IPS-18c (cell line): ENCODE data around the gene DQX1.

Experiments used
- H3K4me3 ChIP-seq: 2 replicates; pipeline ENCODE4 v1.7.0; 2013; ENCODE audit warnings: low read depth, mild to moderate bottlenecking, low read length, moderate library complexity; ENCODE audit not compliant: insufficient read depth
- H3K9me3 ChIP-seq: one replicate; pipeline ENCODE4 v1.6.1; 2013; ENCODE audit warnings: mild to moderate bottlenecking, low read length, moderate library complexity; ENCODE audit not compliant: control insufficient read depth, insufficient read depth

DQX1 gene

GRCh38 chr2:74505448-74506246 lies 20.4 kb downstream of the DQX1 start:
- Histone ChIP-seq H3K4me3 (no peak overlapping the region), H3K9me3 (no peaks in the 10 kb centered on the region)

- no peak overlapping the region for H3K4me3 ChIP-seq
These were observed 21.4 kb downstream of the DQX1 start for GRCh38 chr2:74504591-74504990.

GRCh38 chr2:74503506-74504475 lies 22.2 kb downstream of the DQX1 start:
- peak overlapping the region; percentile 68 for H3K4me3 ChIP-seq

More at GRCh38 chr2:74504591-74504990, 21.4 kb downstream of the DQX1 start:
- H3K9me3 ChIP-seq = no peaks in the 10 kb centered on the region

GRCh38 chr2:74502720-74503505 lies 23.1 kb downstream of the DQX1 start:
- no peaks in the 10 kb centered on the region for H3K9me3 ChIP-seq
- peak overlapping the region; percentile 68 for H3K4me3 ChIP-seq

More at GRCh38 chr2:74503506-74504475, 22.2 kb downstream of the DQX1 start:
- no peaks in the 10 kb centered on the region for H3K9me3 ChIP-seq

GRCh38 chr2:74502147-74502719 lies 23.8 kb downstream of the DQX1 start:
- Histone ChIP-seq H3K4me3 (peak overlapping the region; percentile 68), H3K9me3 (no peaks in the 10 kb centered on the region)

GRCh38 chr2:74501335-74502071 lies 24.5 kb downstream of the DQX1 start:
- H3K4me3 ChIP-seq = 0 out of 2 replicates have a peak overlapping the region, but pooled peaks have one; percentile 68
- H3K9me3 ChIP-seq = no peaks in the 10 kb centered on the region

- H3K9me3 ChIP-seq = no peaks in the 10 kb centered on the region
- no peak overlapping the region for H3K4me3 ChIP-seq
These were observed 25.5 kb downstream of the DQX1 start for GRCh38 chr2:74500578-74500946.

- no peaks in the 10 kb centered on the region for H3K9me3 ChIP-seq
- peak overlapping the region; percentile 55 for H3K4me3 ChIP-seq
These were observed 26.0 kb downstream of the DQX1 start for GRCh38 chr2:74499940-74500577.

GRCh38 chr2:74499267-74499939 lies 26.6 kb downstream of the DQX1 start, which contains the start of gene LBX2:
LBX2 (minus strand) TSS chr2:74499603; CDS start chr2:74499537, 66 bp downstream.
- Histone ChIP-seq H3K9me3 (no peaks in the 10 kb centered on the region), H3K4me3 (peak within 1 kb of the TSS; percentile 55)

- Histone ChIP-seq H3K9me3 (no peaks in the 10 kb centered on the region), H3K4me3 (peak overlapping the region; percentile 55)
These were observed 27.3 kb downstream of the DQX1 start for GRCh38 chr2:74498500-74499266.

- Histone ChIP-seq H3K4me3 (peak overlapping the region; percentile 55), H3K9me3 (no peaks in the 10 kb centered on the region)
These were observed 28.1 kb downstream of the DQX1 start for GRCh38 chr2:74497777-74498499.

- peak overlapping the region; percentile 55 for H3K4me3 ChIP-seq
These were observed 28.8 kb downstream of the DQX1 start for GRCh38 chr2:74496997-74497776.

GRCh38 chr2:74495440-74495839 lies 30.6 kb downstream of the DQX1 start:
- H3K9me3 ChIP-seq = no peaks in the 10 kb centered on the region
- H3K4me3 ChIP-seq = no peak overlapping the region

More at GRCh38 chr2:74496997-74497776, 28.8 kb downstream of the DQX1 start:
- H3K9me3 ChIP-seq = no peaks in the 10 kb centered on the region
